Non-pigmented ciliary epithelial cell (primary cell): Measurements from ENCODE around the gene CACFD1.

Experiments
- DNase-seq: peaks from one replicate; pipeline ENCODE4 v3.0.0-alpha.2; 2010; ENCODE audit warnings: low read depth

CACFD1 gene

GRCh38 chr9:133464638-133465037 is 4.9 kb downstream of the CACFD1 start:
- DNase-seq, result no peak

- no peak for DNase-seq
These were observed 6.2 kb downstream of the CACFD1 start for GRCh38 chr9:133465984-133466383.

GRCh38 chr9:133467101-133467500 is 7.3 kb downstream of the CACFD1 start:
- no peak for DNase-seq

- no peak for DNase-seq
These were observed 8.6 kb downstream of the CACFD1 start for GRCh38 chr9:133468374-133468773.

GRCh38 chr9:133468777-133469421 is 9.1 kb downstream of the CACFD1 start:
- DNase-seq, result no peak

GRCh38 chr9:133470427-133470924 is 10.7 kb downstream of the CACFD1 start:
- DNase-seq, result no peak

- DNase-seq, result no peak
These were observed 11.2 kb downstream of the CACFD1 start for GRCh38 chr9:133470988-133471387.

- no peak for DNase-seq
These were observed 11.9 kb downstream of the CACFD1 start for GRCh38 chr9:133471551-133472276.

- no peak for DNase-seq
These were observed 12.5 kb downstream of the CACFD1 start for GRCh38 chr9:133472277-133472645.

- DNase-seq, result no peak
These were observed 13.1 kb downstream of the CACFD1 start for GRCh38 chr9:133472753-133473378.

- no peak for DNase-seq
These were observed 14.0 kb downstream of the CACFD1 start for GRCh38 chr9:133473743-133474142.

- no peak for DNase-seq
These were observed 14.4 kb downstream of the CACFD1 start for GRCh38 chr9:133474215-133474614.

- DNase-seq, result no peak
These were observed 15.1 kb downstream of the CACFD1 start for GRCh38 chr9:133474853-133475252.

- no peak for DNase-seq
These were observed 15.7 kb downstream of the CACFD1 start for GRCh38 chr9:133475292-133476012.

- DNase-seq, result no peak
These were observed 16.5 kb downstream of the CACFD1 start for GRCh38 chr9:133476036-133476931.

GRCh38 chr9:133476941-133477340 is 17.2 kb downstream of the CACFD1 start:
- no peak for DNase-seq

GRCh38 chr9:133477461-133477860 is 17.7 kb downstream of the CACFD1 start:
- DNase-seq, result no peak

GRCh38 chr9:133477992-133478850 is 18.4 kb downstream of the CACFD1 start:
- no peak for DNase-seq

GRCh38 chr9:133478851-133479711 is 19.3 kb downstream of the CACFD1 start, which contains the start of gene SLC2A6:
Gene SLC2A6, minus strand, starts transcription at chr9:133479099. Its CDS starts 40 bp downstream, at chr9:133479059.
- no peak for DNase-seq
